Measurements from ENCODE around the gene MCM3AP. TPM values are rescaled to one million over a fixed set of nuclear protein-coding genes. Genes with fewer than 3 reads are reported as not detected.

The MCM3AP gene
- total RNA-seq, 1 experiment from 2014 or later, result 57.8 TPM

GRCh38 chr21:46218906-46219590 lies 66.4 kb downstream of the MCM3AP start:
- Histone ChIP-seq H3F3A (ENCODE audit: insufficient read depth, low read depth) (no peaks in the 10 kb centered on the region), H3K27me3 (ENCODE audit: insufficient read depth, low read depth) (no peaks in the 10 kb centered on the region), H3K36me3 (ENCODE audit: low read depth) (no peaks in the 10 kb centered on the region), H3K9me3 (ENCODE audit: insufficient read depth, low read depth) (no peaks in the 10 kb centered on the region), H4K20me1 (ENCODE audit: insufficient read depth) (no peaks in the 10 kb centered on the region), H2AFZ (no peak overlapping the region), H3K4me1 (replicated peaks; ENCODE audit: insufficient read depth) (no peaks in the 10 kb centered on the region), H3K4me2 (no peak overlapping the region), H3K79me2 (ENCODE audit: low read depth) (no peaks in the 10 kb centered on the region), H3K27ac (no peak overlapping the region), H3K4me3 (no peak overlapping the region), H3K9me2 (ENCODE audit: insufficient read depth) (no peaks in the 10 kb centered on the region)
- no peak for DNase-seq
- no peak for TF ChIP-seq EZH2 (IDR thresholded peaks at IDR 0.05; ENCODE audit: low read depth)
- TF ChIP-seq CTCF (conservative IDR thresholded peaks at IDR 0.05), result no peak
- intact Hi-C loops (cut with micrococcal nuclease; ENCODE audit: unreplicated experiment), result no loop called here
- no TSS peak for BruUV-seq (replicated peaks)
- CTCF ChIA-PET, result no interaction called here
- POLR2A ChIA-PET (ENCODE audit: unreplicated experiment), result no interaction called here

GRCh38 chr21:46217511-46218196 lies 67.8 kb downstream of the MCM3AP start:
- no peaks in the 10 kb centered on the region for H3K9me2 ChIP-seq (ENCODE audit: insufficient read depth)
- no peaks in the 10 kb centered on the region for H3K36me3 ChIP-seq (ENCODE audit: low read depth)
- ChIA-PET CTCF (interaction anchor here (0.6 kb wide), 1 partner anchor 13 kb away, joined by 4 read pairs; no protein-coding TSS in a partner anchor), POLR2A (ENCODE audit: unreplicated experiment) (no interaction called here)
- no peaks in the 10 kb centered on the region for H3K4me1 ChIP-seq (replicated peaks; ENCODE audit: insufficient read depth)
- H3K4me2 ChIP-seq, result no peak overlapping the region
- no peaks in the 10 kb centered on the region for H4K20me1 ChIP-seq (ENCODE audit: insufficient read depth)
- H3K79me2 ChIP-seq (ENCODE audit: low read depth), result no peaks in the 10 kb centered on the region
- no peaks in the 10 kb centered on the region for H3K9me3 ChIP-seq (ENCODE audit: insufficient read depth, low read depth)
- no peak overlapping the region for H3K4me3 ChIP-seq
- no peak overlapping the region for H3K27ac ChIP-seq
- H3F3A ChIP-seq (ENCODE audit: insufficient read depth, low read depth), result no peaks in the 10 kb centered on the region
- no peaks in the 10 kb centered on the region for H3K27me3 ChIP-seq (ENCODE audit: insufficient read depth, low read depth)
- no TSS peak for BruUV-seq (replicated peaks)
- H2AFZ ChIP-seq, result no peak overlapping the region
- DNase-seq, result no peak
- TF ChIP-seq CTCF (conservative IDR thresholded peaks at IDR 0.05) (no peak), EZH2 (IDR thresholded peaks at IDR 0.05; ENCODE audit: low read depth) (no peak)
- intact Hi-C loops (cut with micrococcal nuclease; ENCODE audit: unreplicated experiment), result no loop called here

GRCh38 chr21:46216132-46216747 lies 69.2 kb downstream of the MCM3AP start:
- CTCF ChIA-PET, result no interaction called here

More at GRCh38 chr21:46216132-46216747, 69.2 kb downstream of the MCM3AP start:
- no peak overlapping the region for H3K4me2 ChIP-seq
- no peaks in the 10 kb centered on the region for H4K20me1 ChIP-seq (ENCODE audit: insufficient read depth)
- intact Hi-C loops (cut with micrococcal nuclease; ENCODE audit: unreplicated experiment), result no loop called here
- H3F3A ChIP-seq (ENCODE audit: insufficient read depth, low read depth), result no peaks in the 10 kb centered on the region
- H3K27me3 ChIP-seq (ENCODE audit: insufficient read depth, low read depth), result no peaks in the 10 kb centered on the region
- no TSS peak for BruUV-seq (replicated peaks)
- POLR2A ChIA-PET (ENCODE audit: unreplicated experiment), result no interaction called here
- H3K9me3 ChIP-seq (ENCODE audit: insufficient read depth, low read depth), result no peaks in the 10 kb centered on the region
- no peak overlapping the region for H2AFZ ChIP-seq
- no peak overlapping the region for H3K27ac ChIP-seq
- H3K9me2 ChIP-seq (ENCODE audit: insufficient read depth), result no peaks in the 10 kb centered on the region
- H3K4me3 ChIP-seq, result no peak overlapping the region
- no peaks in the 10 kb centered on the region for H3K36me3 ChIP-seq (ENCODE audit: low read depth)
- no peaks in the 10 kb centered on the region for H3K4me1 ChIP-seq (replicated peaks; ENCODE audit: insufficient read depth)
- no peak for TF ChIP-seq CTCF (conservative IDR thresholded peaks at IDR 0.05)
- no peak for TF ChIP-seq EZH2 (IDR thresholded peaks at IDR 0.05; ENCODE audit: low read depth)
- DNase-seq, result no peak
- no peaks in the 10 kb centered on the region for H3K79me2 ChIP-seq (ENCODE audit: low read depth)
